NCI-H2107 treated with DMSO at 0.1 percent for 48 hours (cell line): ENCODE data around the gene FKBP2.
A peak's percentile ranks its signal among the peaks of the same experiment; 100 is the strongest.

Experiments used
- DNase-seq: peaks from one replicate; lab custom pipeline; 2025; ENCODE audit not compliant: unreplicated experiment; lab: John Stamatoyannopoulos, UW

Gene FKBP2

DNA sequence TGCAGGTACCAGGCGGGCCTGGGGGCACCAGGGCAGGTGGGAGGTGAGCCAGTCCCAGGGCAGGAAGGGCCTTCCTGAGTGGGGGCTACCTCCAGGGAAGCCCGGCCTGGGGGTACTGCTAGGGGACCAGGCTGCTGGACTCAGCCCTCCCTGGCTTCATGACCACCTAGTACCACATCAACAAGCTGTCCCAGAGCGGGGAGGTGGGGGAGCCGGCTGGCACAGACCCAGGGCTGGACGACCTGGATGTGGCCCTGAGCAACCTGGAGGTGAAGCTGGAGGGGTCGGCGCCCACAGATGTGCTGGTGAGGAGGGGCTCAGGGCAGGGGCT, 21.6 kb upstream of the FKBP2 start:
- DNase-seq: no peak

DNA sequence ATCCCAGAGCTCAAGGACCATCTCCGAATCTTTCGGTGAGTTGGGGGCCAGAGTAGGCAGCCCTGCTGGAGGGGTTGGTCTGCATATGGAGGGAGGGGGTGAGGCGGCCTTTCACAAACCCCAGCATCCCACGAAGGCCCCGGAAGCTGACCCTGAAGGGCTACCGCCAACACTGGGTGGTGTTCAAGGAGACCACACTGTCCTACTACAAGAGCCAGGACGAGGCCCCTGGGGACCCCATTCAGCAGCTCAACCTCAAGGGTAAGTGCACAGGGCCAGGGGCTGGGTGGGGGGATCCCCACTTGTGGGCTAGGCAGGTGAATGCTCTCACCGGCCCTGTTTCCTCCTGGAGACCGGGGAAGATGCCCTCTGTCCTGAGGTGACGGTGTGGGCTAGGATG, 21.1 kb upstream of the FKBP2 start:
- no peak for DNase-seq

DNA sequence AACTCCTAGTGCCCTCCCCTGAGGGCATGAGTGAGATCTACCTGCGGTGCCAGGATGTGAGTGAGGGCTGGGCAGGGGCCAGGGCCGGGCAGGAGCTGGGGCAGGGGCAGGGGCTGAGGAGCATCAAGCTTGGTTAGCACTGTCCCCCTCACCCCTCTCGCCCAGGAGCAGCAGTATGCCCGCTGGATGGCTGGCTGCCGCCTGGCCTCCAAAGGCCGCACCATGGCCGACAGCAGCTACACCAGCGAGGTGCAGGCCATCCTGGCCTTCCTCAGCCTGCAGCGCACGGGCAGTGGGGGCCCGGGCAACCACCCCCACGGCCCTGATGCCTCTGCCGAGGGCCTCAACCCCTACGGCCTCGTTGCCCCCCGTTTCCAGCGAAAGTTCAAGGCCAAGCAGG, 20.6 kb upstream of the FKBP2 start:
- DNase-seq: no peak

DNA sequence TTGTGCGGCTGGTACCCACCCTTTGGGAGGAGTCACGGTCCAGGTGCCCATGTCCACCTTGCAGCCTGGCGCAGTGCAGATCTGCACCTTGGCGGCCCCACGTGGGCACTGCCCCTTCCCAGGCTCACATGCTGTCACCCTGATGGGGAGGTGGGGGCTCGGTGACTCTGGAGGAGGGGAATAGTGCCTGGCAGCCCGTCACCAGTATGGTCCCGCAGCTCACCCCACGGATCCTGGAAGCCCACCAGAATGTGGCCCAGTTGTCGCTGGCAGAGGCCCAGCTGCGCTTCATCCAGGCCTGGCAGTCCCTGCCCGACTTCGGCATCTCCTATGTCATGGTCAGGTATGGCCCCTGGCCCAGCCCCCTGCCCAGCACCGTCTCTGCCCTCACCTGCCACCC, 20.1 kb upstream of the FKBP2 start:
- DNase-seq: no peak

DNA sequence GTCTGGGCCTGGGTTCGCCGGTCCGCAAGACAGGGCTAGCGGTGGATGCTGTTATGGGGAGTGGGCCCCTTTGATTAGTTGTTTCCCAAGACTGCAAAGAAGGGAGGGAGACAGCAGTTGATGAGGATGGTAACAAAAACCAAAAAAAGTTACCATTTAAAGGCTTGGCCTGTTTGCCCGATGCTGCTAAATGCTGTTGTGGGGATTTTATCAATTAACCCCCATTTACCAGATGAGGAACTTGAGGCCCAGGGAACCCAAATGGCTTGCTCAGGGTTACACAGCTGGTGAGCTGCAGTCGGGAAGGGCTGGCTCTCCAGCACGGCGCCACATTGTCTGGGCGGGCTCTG, 18.3 kb upstream of the FKBP2 start:
- DNase-seq: no peak

DNA sequence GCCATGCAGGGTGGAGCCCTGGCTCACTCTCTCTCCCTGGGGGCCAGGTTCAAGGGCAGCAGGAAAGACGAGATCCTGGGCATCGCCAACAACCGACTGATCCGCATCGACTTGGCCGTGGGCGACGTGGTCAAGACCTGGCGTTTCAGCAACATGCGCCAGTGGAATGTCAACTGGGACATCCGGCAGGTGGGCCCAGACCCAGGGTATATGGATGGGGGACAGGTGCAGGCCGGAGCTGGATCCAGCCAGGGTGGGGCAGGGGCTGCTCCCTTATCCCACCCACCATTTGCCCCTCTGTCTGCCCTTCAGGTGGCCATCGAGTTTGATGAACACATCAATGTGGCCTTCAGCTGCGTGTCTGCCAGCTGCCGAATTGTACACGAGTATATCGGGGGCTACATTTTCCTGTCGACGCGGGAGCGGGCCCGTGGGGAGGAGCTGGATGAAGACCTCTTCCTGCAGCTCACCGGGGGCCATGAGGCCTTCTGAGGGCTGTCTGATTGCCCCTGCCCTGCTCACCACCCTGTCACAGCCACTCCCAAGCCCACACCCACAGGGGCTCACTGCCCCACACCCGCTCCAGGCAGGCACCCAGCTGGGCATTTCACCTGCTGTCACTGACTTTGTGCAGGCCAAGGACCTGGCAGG, 17.8 kb upstream of the FKBP2 start:
- DNase-seq: no peak

DNA sequence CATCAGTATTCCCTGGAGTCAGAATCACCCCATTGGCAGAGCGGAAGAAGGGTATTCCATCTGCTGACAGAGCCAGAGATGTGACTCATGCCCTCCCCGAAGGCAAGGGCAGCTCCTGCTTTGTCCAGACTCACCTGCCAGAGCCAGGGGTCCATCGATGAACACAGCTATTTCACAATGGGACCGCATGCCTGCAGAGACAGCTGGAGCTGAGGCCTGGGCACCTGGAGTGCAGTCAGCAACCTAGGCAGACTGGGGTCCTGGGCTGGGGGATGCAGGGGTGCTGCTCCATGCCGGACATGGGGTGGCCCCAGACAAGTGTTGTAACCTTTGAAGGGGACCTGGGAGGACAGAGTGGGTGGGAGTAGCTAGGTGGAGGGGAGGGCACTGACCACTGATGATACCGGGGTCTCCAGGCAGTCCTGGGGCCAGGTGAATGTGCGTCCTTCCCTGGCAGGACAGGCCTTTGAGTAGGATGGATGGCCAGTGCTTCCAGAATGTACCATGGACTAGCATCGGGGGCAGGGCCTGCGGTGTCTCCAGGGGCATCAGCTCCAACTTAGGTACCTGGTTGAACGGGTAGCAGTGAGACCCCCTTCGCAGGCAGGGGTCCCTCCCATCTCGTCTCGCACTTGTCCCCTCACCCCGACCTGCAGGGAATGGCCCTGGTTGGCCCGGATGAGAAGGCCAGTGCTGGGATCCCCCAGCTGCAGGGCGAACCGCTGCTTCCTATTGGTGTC, 16.6 kb upstream of the FKBP2 start:
- no peak for DNase-seq

DNA sequence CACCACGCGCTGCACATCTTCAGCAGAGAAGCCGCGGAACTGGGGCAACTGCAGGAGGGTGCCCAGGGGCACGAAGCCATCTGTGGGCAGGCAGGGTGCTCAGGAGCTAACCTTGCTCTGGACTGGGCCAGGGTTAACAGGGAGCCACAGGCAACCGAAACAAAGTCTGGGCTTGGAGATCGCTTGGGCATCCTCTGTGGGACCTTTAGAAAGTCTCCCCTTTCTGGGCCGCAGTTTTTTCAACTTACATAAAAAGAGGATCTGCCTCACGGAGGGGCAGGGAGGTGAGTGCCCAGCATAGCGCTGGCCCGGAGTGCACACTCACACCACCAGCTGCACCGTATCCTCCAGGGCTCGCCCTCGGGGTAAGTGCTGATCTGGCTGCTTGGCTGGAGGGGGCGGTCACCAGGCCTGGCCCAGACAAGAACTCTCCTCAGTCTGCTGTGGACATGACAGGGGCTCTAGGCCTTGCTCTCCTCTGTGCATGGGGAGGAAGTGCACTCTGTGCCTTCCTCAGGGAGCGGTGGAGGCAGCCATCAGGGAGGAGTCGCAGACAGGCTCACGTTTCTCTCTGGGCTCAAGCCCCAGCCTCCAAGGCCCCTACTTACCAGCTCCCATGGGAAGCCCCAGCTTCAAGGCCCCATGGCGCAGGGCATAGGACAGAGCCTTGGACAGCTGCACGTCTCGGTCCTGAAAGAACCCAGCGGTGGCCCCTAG, 15.8 kb upstream of the FKBP2 start:
- no peak for DNase-seq

DNA sequence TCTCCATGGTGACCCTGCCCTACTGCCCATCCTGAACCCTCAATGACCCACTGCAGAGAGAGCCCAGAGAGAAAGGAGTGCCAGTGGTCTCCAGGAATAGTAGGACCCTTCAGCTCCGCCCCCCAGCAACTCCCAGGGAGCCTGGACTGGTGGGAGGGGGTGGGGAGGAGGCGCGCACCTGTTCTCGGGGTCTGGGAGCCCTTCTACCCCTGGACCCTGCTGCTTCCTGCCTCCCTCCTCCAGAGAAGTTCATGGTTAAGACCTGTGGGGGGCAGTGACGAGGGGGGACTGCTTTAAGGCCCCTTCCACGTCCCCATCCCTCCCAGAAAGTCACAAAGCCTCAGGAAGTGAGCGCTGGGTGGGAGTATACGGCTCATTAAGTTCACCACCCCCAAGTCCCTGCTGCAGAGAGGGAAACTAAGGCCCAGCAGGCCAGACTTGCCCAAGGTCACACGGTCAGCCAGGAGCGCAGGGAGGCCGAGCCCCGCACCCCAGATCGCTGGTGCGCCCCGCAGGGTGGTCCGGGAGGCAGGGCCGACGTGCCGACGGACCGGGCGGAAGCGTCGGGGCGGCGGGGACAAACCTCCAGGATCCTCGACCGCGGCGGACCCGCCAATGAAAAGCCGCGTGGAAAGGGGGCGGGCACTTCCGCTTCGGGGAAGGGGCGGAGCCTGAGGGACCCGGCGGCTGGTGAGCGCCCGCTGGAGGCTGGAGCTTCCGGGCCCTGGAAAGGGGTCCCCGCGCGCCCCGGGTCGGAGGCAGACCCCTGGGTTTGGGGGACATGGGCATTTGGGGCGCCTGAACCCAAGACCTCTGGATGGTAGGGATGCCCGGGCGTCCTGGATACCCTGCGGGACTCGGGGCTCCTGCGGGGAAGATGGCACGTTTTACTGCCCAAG, 15.0 kb upstream of the FKBP2 start, which contains the start of the genes NUDT22 and TRPT1:
NUDT22 (plus strand) TSS at position 667 of the 899 bp plus-strand sequence. CDS start 379 bp downstream, outside the sequence.
TRPT1 (minus strand) TSS at position 579 of the 899 bp plus-strand sequence; CDS start at position 253, 326 bp downstream.
- DNase-seq: peak; percentile 62

DNA sequence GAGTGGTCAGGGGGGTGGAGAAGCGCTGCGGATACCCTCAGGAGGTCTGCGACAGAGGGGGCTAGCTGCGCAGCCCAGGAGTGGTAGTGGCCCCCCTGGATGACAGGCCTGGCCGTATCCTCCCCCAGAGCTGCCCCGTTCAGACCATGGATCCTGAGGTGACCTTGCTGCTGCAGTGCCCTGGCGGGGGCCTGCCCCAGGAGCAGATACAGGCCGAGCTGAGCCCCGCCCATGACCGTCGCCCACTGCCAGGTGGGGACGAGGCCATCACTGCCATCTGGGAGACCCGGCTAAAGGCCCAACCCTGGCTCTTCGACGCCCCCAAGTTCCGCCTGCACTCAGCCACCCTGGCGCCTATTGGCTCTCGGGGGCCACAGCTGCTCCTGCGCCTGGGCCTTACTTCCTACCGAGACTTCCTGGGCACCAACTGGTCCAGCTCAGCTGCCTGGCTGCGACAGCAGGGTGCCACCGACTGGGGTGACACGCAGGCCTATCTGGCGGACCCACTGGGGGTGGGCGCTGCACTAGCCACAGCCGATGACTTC, 14.3 kb upstream of the FKBP2 start:
- DNase-seq: no peak

DNA sequence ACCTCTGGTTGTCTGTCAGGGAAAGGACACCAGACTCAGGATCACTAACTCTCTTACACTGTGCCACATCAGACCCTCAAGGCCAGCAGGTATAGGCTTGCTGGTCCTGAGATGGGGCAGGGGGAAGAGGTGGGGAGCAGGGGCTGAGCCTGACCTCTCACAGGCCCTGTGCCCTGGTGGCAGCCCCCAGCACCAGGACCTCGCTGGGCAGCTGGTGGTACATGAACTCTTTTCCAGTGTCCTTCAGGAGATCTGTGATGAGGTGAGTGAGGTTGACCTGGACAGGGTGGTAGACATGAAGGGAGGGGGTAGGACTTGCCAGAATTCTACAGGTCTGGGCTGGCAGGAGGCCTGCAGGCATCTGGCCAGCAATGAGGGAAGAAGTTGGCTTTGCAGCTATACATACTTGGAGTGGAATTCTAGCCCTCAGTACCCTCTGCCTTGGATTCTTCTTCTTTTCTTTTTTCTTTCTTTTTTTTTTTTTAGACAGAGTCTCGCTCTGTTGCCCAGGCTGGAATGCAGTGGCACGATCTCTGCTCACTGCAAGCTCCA, 13.4 kb upstream of the FKBP2 start:
- no peak for DNase-seq

DNA sequence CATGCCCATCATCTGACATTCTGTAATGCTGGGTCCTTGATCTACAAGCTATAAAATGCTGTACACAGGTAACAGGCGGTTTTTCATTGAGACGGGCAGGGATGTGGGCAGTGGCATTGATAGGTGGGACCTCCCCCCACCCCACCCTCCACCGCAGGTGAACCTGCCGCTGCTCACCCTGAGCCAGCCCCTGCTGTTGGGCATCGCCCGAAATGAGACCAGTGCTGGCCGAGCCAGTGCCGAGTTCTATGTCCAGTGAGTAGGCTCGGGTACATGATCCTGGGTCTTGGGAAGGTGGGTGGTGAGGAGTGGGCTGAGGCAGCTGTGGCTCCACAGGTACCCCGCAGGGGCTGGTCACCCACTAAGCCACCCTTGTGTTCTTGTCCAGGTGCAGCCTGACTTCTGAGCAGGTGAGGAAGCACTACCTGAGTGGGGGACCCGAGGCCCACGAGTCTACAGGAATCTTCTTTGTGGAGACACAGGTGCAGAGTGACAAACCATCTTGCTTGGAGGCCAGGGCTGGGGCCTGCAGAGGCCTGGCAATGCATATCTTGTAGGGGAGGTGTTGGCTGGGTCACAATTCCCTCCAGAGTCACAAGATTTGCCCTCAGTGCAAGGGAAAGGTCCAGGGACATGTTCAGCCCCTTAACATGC, 11.7 kb upstream of the FKBP2 start:
- DNase-seq: no peak

DNA sequence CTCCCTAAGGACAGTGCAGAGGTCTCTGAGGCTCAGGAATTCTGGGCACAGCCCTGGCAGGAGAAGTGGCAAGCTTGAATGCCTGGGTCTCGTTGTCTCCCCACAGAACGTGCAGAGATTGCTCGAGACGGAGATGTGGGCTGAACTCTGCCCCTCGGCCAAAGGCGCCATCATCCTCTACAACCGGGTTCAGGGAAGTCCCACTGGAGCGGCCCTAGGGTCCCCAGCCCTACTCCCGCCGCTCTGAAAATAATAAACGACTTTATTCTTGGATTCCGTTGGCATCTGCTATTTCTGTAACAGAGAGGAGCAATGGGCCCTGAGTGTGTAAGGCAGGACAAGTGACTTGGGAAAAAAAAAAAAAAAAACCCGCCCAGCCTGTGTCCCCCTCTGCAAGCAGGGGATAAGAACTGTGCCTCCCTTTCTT, 11.1 kb upstream of the FKBP2 start:
- no peak for DNase-seq

DNA sequence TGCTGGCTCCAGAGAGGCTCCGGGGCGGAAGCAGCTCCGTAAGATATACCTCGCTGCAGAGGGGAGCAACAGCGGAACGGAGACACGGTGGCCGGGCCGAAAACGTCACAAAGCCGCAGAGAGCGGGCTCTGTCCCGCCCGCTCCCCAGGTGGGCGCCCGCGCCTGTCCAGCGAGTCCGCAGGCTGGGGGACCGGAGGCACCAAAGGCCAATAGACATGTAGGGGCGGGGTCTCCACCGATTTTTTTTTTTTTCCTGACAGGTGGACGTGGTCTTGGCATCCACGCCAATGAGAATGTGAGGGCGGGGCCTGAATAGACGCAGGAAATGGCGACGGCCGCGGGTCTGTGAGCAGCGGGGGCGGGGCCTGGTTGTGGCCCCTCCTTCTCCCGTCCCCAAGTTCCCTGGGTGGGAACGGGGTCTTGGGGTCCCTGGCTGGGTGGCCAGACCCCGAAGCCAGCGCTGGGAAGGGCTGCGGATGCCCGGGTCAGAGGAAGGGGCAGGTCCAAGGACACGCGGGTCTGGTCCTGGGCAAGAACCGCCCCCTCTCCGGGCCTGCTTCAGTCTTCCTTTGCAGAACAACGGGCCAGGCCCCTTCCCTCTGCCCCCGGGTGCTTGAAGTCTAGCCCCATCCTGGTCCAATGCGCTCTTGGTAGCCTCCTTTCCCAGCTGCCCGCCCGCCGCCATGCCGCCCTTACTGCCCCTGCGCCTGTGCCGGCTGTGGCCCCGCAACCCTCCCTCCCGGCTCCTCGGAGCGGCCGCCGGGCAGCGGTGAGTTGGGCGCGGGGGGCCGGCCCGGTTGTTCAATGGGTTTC, 10.5 kb upstream of the FKBP2 start, which contains the start of gene DNAJC4:
DNAJC4 (plus strand) TSS at position 378 of the 814 bp plus-strand sequence; CDS start at position 685, 307 bp downstream.
- DNase-seq: peak; percentile 90

DNA sequence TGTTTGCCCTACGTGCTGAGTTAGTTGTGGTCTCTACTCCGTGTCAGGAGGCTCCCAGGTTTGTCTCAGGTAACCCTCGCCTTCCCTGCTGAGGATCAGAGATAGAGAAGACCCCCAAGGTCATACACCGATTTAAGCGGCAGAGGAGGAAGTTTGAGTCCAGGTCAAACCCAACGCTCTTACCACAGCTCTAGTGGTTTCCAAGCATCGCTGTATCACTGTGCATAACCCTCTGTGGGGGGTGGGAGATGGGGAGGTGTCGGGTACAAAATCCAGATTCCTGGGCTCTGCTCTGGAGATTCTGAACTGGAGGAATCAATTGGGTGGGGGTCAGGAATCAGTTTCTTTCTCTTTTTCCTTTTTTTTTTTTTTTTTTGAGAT, 9.9 kb upstream of the FKBP2 start:
- no peak for DNase-seq

DNA sequence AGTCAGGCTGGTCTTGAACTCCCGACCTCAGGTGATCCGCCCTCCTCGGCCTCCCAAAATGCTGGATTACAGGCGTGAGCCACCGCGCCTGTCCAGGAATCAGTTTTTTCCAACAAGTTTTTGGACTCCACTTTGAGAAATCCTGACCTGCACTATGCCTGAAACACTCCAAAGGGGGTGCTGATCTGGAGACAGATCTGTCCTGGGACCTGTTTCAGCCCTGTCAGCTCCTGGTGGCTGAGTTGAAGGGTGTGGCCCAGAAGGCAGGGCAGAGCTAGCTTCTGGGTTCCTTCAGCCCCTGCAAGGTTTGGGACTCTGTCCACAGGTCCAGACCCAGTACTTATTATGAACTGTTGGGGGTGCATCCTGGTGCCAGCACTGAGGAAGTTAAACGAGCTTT, 9.3 kb upstream of the FKBP2 start:
- DNase-seq: no peak

DNA sequence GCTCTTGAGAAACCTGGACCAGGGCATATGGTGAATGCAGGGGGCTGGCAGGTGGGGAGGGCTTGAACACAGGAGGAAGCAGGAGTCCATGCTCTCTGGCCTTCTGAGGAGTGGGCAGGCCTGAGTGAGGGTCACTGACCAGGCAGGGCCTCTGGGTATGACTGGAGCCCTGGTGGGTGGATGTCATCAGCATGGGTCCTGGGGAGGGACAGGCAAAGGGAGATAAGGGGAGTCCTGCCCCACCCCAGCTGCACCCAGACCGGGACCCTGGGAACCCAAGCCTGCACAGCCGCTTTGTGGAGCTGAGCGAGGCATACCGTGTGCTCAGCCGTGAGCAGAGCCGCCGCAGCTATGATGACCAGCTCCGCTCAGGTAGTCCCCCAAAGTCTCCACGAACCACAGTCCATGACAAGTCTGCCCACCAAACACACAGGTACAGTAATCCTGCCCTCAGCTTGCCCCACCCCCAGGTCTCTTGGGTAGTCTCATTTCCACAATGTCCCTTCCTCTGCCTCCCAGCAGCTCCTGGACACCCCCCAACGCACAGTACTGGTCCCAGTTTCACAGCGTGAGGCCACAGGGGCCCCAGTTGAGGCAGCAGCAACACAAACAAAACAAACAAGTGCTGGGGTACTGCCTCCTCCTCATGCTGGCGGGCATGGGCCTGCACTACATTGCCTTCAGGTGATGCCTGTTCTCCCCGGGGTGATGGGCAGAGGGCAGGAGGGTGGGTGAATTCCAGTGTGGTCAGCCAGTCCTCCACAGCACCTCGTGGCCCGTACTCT, 8.5 kb upstream of the FKBP2 start:
- DNase-seq: no peak

DNA sequence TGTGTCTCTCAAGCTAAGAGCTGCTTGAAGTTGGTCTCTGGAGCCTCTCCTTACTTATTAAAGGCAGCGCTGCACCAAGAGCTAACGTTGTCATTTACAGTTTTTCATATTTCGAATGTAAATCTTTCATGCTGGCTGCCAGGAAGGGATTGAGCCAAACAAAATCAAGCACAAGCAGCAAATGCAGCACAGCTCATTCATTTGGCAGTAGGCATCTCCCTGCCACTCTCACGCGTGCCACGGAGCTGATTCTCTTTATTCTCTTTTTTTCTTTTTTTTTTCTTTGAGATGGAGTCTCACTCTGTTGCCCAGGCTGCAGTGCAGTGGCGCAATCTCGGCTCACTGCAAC, 8.0 kb upstream of the FKBP2 start:
- no peak for DNase-seq
